Measurements from ENCODE around the gene COL17A1.
A peak's percentile ranks its signal among the peaks of the same experiment; 100 is the strongest.

Gene COL17A1

DNA sequence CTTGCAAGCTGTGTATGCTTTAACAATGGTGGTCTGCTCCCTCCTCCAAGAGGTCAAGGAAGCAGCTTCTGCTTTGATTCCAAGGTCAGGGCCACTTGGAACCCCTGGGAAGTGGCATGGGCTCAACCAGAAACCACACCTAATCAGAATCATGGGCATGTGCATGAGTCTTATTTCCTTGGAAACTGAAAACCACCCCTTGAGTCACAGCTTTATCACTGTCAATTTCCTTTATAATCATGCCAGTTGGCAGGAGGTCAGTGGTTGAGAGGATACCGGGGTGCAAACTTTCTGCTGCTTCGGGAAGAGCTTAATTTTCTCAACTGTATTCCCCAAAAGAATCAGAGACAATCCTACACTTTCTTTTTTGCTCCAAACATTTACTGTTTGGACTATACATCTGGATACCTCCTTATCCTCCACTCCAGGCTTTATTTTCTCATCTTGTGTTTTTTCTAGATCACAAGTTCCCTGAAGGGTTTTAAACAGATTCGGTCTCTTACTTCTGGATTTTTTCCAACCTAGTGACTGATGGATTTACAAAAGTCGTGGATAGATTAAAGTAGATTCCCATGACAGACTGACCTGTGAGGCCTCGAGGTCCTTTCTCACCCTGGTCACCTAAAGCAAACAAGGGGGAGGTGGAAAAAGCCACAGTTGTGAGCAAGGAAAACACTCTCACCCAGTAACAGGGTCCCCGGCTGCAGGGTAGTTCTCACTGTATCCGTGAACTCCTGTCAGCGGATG is 36.0 kb downstream of the COL17A1 start:
- peak; percentile 45 for DNase-seq

- DNase-seq, result no peak
Measured at GRCh38 chr10:104046651-104047050, 39.0 kb downstream of the COL17A1 start.

DNA sequence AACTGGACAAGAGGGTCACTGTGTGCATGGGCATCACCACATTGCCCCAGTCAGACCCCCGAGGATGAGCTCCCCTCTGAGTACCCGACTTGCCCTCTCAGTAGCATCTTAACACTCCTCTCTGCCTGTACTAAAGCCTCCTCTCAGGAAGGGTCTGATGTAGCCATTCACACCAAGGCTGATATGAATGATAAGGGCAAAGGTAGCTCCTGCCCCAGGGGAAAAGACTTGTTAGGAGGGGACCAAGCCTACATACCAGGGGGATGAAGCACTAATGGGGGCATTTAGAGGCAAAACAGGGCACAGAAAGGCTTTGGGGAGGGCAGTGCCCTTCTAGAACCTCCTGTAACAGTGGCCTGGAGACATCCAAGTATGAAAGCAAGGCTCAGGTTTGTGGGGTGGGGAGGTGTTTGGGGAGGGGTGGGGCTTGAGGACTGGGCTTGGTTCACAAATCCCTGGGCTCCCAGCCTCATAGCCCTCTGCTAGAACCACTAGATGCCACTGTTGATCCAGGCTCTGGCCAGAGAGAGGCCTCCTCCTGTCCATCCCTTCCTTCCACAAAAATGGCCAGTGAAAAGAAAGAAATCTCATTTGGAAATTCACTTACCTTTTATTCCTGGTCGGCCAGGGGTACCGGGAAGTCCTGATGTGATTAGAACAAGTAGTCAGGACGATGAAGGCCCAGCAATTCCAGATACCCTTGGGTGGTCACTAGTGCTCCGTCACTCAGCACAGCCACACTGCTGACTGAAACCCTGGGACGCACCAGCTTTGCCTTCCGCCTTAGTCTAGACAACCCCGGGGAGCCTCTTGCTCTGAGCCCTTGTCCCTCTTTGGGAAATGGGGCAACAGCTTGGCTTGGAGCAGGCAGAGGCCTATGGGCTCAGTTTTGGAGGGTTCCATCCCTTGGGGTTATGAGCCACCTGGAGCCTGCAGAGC is 40.3 kb downstream of the COL17A1 start:
- peak; percentile 57 for DNase-seq

GRCh38 chr10:104043854-104044253 is 41.8 kb downstream of the COL17A1 start:
- no peak for DNase-seq

DNA sequence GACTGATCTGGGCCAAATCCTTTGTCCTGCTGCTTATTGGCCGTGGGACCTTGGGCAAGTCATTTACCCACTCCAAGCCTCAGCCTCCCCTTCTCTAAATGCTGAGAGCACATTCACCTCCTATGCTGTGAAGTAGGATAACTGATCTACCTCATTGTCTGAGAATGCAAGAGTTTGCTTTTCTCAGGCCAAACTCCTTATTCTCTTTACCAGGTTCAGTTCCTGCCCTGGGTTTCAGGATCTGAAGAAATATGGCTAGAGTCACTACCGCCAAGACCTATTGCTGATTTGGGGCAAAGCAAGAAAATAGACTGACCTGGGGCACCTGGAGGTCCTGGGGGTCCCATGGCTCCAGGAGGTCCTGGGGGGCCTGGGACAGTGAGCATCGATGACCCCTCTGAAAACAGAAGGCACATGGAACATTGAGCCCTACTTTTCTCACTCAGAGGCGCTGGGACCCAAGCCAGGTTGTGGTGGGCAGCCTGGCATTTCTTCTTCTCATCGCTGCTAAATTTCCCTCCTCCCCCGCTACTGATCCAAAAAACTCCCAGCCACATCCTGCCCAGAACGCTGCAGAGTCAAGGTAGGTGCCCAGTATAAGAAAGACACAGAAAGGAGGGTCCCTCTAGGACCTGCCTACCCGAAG is 42.4 kb downstream of the COL17A1 start:
- DNase-seq, result no peak

DNA sequence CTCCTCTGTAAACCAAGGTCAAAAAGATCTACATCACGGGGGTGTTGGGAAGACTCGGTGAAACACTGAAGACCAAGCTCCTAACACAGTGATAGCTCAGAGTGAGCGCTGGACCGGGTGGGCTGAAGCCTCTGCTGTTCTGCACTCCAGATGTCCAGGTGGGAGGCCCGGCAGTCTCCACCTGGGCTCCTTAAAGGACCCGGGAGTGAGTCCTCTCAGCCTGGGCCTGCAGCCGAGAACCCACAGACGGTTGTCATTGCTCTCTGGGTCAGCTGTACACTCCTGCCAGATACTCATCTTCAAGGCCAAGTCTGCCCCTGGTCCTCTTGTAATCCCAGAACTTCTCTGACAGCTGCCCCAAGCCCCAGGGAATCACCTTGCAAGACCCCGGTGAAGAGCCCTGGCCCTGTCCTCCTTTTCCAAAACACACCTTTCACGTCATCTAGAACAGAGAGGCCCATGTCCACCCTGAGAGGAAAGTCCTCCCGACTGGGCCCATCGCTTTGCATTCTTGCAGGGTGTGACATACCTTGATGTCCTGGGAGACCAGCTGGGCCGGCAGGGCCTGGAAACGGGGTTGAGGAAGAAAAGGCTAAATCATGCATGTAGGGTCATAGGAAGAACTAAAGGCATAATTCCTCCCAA is 43.7 kb downstream of the COL17A1 start:
- no peak for DNase-seq

DNA sequence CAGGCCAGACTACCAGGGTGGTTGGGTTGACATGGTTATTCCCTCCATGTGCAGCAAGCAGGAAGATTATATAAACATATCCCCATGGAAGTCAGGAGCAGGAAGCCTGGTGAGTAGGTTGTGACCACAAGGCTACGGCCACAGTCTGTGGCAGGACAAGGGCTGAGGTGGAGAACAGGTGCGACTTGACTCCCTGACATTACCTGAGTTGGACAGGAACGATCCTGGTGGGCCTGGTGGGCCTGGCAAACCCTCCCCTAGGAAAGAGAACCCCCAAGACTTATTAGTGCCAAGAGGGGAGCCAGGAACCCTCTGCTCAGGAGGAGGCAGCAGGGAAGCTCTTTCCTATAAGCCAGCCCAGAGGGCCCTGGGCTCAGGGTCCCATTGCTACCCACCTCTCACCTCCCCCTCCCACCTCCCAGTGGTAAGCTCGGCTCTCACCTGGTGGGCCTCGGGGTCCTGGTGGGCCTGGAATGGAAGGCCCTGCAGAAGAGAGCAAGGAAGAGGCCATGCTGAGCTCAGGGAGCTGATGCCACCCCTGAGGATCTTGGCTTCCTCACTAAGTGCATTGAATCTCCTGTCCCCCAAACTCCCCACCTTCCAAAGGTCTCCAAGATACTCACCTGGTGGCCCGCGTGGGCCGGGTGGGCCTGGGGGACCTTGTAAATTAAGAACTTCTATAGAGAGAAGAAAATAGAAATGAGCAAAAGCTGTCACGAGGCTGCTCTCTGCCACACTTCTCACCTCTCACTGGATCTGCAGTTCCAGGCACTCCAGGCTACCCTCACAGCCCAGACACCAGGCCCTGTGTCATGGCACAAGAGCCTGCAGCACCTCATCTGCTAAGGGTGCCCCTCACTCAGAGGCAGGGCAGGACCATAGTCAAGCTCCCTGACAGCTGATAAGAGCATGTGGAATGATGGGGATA is 44.6 kb downstream of the COL17A1 start:
- no peak for DNase-seq

DNA sequence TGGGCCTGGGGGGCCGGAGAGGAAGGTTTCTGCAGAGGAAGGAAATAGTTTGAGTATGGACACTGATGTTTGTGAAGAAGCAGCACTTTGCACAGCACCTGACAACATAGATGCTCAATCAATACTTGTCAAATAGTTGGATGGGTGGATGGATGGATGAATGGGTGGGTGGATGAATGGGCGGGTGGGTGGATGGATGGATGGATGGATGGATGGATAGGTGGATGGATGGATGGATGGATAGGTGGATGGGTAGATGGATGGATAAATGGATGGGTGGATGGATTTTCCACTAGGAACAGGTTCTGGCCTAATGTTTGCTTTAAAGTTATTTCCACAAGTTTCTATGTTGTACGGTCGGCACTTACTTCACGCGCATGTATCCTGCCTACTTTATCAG is 45.3 kb downstream of the COL17A1 start:
- no peak for DNase-seq

GRCh38 chr10:104038958-104039752 is 46.5 kb downstream of the COL17A1 start:
- no peak for DNase-seq

DNA sequence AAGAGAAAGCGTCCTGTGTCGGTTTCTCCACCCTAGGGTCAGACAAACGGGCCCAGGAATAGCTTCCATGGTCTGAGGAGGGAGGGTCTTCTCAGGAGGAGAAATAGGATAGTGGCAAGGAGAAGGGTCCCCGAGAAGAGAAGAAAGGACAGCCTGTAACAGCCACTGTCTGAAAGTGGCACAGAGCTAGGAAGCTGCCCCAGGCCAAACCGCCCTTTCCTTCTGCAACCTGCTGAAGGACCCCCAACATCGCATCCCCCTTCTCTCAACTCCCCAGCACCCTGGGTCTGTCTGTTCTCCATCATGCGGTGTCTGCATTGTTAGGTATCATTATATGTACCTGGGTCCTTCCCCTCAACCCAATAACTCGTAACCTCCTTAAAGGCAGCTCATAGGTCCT is 47.1 kb downstream of the COL17A1 start:
- no peak for DNase-seq

DNA sequence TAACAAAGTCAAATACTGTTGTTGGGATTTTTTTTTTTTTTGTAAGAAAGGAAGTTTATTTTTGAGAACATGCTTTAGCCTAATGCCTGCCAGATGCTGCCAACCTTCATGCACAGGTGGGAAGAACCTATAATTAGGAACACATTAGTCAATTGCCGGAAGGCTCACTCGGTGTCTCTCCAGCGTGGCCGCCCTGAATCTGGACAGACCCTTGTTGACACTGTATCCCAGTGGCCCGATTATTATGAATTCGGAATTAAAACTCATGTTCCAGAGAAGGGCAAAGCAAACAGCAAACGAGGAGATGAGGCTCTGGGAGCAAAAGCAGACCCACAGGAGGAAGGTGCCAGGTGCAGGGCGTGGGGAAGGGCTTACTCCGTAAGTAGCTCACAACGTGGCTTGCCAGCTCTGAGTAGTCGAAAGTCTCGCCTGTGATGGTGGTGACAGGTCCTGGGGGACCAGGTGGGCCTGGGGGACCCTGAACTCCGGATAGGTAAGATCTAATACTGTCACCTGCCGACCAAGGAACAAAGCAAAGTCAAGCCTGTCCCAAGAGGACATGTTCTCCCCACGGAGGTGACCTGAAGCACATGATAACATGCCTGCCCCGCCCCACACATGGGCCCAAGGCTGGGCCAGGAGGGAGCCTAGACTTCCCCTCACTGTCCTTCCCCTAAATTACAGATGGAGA is 48.3 kb downstream of the COL17A1 start:
- no peak for DNase-seq

DNA sequence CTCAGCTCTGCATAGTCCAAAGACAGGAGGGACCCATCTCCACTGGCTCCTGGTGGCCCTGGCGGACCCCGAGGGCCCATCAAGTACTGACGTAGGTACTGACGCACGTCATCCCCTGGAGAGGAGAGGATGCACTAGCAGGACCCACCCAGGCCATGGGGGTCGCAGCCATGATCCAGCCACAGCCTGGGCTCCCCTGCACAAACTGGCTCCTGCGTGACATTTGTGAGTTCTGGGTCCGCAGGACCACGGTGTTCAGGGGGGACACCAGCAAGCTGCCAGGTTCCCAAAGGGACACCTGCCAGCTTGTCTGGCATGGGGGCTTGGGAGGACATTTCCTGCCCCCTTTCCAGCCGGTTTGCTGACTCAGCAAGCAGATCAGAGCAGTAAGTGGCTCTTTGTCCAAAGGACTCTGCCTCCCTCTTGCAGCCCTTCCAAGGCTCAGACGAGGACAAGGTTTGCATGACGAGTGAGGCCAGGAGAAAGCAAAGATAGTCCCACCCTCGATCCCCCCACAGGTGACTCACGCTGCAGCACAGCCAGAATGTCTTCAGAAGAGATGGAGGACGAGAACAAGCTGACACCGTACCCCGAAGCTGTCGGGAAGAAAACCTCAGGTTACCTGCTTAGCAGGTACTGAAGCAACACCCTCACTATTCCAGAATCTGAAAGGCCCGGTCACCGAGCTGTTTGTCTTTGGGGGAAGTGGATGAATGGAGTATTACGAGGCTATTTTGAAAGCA is 49.0 kb downstream of the COL17A1 start:
- DNase-seq, result no peak

- DNase-seq, result no peak
Measured at GRCh38 chr10:104036069-104036384, 49.7 kb downstream of the COL17A1 start.

DNA sequence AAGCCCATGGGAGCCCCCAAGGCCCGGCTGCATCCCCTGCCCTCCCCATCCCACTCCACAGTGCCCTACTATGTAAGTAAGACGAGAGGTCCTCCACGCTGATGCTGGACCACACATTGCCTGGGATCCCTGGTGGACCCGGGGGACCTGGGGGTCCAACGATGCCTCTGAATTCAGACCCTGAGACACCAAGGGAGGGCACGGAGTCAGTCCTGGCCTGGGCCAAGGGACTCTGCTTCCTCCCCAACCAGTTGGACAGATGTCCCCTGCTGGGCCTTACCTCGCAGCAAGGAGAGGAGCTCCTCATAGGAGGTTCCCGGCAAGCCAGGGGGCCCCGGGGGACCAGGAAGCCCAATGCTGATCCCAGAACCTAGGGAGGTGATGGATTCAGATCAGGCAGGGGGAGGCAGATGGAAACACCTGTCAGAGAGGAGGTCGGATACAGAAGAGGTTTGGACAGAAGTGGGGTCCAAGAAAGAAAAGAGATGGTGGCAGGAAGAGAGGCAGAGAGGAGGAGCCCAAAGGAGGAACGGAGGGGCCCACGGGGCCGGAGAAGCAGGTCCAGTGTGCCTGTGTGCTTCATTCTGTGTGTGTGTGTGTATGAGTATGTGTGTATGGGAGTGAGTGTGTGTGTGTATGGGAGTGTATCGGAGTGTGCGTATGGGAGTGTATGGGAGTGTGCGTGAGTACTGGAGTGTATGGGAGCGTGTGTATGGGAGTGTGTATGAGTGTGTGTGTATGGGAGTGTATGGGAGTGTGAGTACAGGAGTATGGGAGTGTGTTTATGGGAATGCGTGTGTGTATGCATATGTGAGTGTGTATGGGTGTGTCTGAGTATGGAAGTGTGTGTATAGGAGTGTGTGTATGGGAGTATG is 50.2 kb downstream of the COL17A1 start:
- DNase-seq, result no peak

DNA sequence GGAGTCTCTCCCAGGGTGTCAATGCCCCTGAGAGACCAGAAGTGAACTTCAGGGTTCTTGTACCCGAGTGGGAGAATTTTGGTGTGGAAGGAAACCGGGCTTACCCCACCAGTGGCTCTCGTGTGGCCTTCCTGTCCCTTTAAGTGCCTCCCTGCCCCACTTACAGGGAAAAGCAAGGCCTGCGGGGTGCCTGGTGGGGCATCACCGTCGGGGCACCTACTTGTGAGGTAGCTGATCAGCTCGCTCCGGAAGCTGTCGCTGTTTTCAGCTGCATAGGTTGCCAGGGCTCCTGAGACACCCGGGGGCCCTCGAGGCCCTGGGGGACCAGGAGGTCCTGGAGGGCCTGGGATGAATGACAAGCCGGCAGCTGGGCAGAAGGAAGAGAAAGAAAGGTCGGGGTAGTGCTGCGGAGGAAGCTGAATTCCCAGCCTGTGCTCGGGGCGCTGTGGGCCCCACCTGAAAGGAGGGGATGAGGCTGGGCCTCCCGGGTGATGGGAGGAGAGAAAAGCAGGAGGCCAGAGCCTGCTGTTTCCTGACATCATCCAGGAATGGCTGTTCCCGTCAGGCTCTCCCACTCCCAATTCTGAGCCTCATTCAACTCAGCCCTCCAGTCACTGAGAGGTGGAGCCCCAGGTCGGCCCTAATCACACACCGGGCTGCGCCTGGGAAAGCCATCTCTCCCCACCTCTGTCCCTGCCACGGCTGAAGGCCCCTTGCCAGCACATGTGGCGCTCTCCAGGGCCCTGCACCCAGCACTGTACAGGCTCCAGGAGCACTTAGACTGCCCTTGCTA is 51.1 kb downstream of the COL17A1 start:
- no peak for DNase-seq

DNA sequence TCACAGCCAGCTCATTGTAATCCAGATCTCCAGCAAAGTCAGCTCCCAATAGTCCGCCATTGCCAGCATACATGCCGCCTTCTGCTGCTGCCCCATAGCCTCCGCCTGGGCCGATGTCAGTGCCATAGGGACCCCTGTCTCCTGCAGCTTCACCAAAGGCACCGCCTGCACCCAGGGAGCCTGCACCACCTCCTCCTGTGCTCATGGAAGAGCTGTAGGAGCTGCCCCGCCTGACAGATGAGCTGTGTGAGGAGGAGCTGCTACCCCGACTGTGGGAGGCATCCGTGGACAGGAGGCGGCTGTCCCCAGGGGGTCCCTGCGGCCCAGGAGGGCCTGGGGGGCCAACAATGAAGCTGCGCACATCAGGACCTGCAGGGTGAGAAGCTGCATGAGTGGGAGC is 51.7 kb downstream of the COL17A1 start:
- no peak for DNase-seq

DNA sequence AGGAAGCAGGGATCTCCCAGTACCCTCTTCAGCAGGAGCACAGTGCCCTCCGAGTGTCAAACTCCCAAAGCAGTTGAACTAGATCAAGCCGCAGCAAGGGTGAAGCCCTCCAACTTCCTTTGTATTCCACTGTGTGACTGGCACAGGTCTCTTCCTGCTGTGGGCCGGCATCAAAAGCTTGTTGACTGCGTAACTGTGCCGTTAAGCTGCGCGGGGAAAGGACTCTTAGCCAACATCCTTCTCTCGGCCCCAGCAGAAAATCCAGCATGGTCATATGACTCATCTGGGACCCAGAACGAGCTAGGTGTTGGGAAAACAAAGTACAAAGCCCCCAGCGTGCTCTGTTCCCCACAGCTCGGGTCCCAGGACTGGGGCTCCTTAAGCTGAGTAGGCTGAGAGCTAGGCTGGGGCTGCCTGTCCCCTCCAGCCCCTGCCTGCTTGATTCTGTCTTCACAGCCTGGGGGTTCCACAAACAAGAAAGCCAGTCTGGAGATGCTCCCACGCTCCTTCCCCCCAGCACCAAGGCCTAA is 52.2 kb downstream of the COL17A1 start:
- DNase-seq, result no peak

All from fibroblast of skin of right quadriceps (primary cell).